ENCODE measurements around the gene CD46. TPM values are rescaled to one million over a fixed set of nuclear protein-coding genes. Genes with fewer than 3 reads are reported as not detected.
"Not testable (repeated sequence)": the region's sequence is repeated elsewhere in the genome, so short reads cannot be mapped to it uniquely, and the experiment has no call there.

Gene CD46
- polyA plus RNA-seq (ENCODE audit: insufficient read length in 10 of 10) = 100 to 1,000 TPM in 4 of 10 donors, 10 to 100 TPM in 6; 69.3 to 133 (median 89.3) TPM
- long read RNA-seq, donor 1, partial matches to known transcripts = 14 of 24 reads
- long read RNA-seq, donor 1, other reads (novel, unspliced or antisense) = 0 of 24 reads
- long read RNA-seq, donor 2, partial matches to known transcripts = 0 of 10 reads
- long read RNA-seq, donor 2, other reads (novel, unspliced or antisense) = 0 of 10 reads
- long read RNA-seq, donor 3 = 0 reads
- long read RNA-seq, donor 4, partial matches to known transcripts = 17 of 23 reads
- long read RNA-seq, donor 4, other reads (novel, unspliced or antisense) = 0 of 23 reads
- long read RNA-seq, donor 5, partial matches to known transcripts = 5 of 13 reads
- long read RNA-seq, donor 5, other reads (novel, unspliced or antisense) = 0 of 13 reads
- long read RNA-seq, donor 6, transcript CD46-204 (11 exons, 3,188 nt) = major isoform, 5 of 13 reads
- long read RNA-seq, donor 6, partial matches to known transcripts = 0 of 13 reads
- long read RNA-seq, donor 6, other reads (novel, unspliced or antisense) = 0 of 13 reads
- long read RNA-seq, donor 7, transcript CD46-208 (13 exons, 3,326 nt) = major isoform, 5 of 10 reads
- long read RNA-seq, donor 7, partial matches to known transcripts = 0 of 10 reads
- long read RNA-seq, donor 7, other reads (novel, unspliced or antisense) = 0 of 10 reads
- long read RNA-seq, donor 8, transcript CD46-207 (12 exons, 3,281 nt) = major isoform, 5 of 31 reads
- long read RNA-seq, donor 8, partial matches to known transcripts = 20 of 31 reads
- long read RNA-seq, donor 8, other reads (novel, unspliced or antisense) = 0 of 31 reads
- long read RNA-seq, donor 9, partial matches to known transcripts = 0 of 2 reads
- long read RNA-seq, donor 9, other reads (novel, unspliced or antisense) = 0 of 2 reads

GRCh38 chr1:207751790-207752455, at the start of gene CD46:
Gene CD46 (plus strand): TSS chr1:207752054. CDS start chr1:207752213, 159 bp downstream.
- peak; percentile 93 to 98 (median 95) for DNase-seq

DNA sequence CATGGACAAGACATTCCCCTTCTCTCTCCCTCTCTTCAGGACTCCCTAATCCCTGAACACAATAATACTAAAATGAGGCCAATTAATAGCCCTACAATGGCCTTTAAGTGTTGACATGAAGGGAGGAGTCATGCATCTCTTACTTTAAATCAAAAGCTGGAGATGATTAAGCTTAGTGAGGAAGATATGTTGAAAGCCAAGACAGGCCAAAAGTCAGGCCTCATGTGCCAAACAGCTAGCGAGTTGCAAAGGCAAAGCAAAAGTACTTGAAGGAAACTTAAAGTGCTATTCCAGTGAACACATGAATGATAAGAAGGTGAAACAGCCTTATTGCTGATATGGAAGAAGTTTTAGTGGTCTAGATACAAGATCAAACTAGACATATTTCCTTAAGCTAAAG, 49.5 kb upstream of the CD46 start:
- DNase-seq = peak in 1 of 3 donors; percentile 13

DNA sequence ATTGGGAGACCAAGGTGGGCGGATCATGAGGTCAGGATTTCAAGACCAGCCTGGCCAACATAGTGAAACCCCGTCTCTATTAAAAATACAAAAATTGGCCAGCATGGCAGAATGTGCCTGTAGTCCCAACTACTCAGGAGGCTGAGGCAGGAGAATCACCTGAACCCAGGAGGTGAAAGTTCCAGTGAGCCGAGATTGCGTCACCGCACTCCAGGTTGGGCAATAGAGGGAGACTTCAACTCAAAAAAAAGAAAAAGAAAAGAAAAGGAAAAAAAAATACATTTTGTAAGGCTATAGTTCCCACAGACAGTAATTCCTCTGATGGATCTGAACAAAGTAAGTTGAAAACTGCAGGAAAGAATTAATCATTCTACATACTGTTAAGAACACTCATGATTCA, 48.1 kb upstream of the CD46 start:
- DNase-seq = no peak

GRCh38 chr1:207708004-207708403, 43.9 kb upstream of the CD46 start:
- DNase-seq = not testable (repeated sequence)

DNA sequence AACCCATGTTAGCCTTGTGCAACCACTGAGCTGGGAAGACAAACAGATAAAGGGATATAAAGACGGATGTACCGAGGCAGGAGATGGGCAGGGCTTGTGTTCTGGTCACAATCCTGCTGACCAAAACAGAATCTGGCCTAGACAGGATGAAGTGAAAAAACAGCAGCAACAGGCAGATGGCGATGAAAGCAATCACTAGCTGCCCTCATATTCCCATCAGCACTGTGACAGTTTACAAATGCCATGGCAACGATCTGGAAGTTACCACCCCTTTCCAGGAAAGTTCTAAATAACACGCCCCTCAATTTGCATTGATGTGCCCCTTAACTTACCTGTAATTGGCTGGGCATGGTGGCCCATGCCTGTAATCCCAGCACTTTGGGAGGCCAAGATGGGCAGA, 40.6 kb upstream of the CD46 start:
- DNase-seq = no peak

GRCh38 chr1:207712701-207713100, 39.2 kb upstream of the CD46 start:
- DNase-seq = not testable (repeated sequence)

DNA sequence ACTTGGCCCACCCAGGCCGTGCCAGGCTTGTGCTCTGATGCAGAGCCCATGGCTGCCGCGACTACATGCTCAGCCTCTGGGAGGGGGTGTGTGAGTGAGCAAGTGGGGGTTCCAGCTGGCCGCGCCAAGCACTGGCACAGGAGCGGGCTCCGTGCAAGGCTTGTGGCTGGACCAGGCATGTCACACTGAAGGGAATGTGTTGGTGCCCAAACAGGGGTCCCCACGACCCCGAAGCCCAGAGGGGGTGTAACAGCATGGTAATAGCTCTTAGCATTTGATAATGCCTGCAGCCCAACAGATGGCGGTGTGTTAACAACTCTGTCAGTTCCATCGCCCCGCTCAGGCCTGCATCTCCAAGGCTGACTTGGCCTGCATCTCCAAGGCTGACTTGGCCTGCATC, 38.3 kb upstream of the CD46 start:
- DNase-seq = no peak

GRCh38 chr1:207719234-207719633, 32.6 kb upstream of the CD46 start:
- DNase-seq = no peak

- not testable (repeated sequence) for DNase-seq
Measured at GRCh38 chr1:207728200-207728858, 23.5 kb upstream of the CD46 start.

GRCh38 chr1:207737503-207738157, 14.2 kb upstream of the CD46 start:
- DNase-seq = not testable (repeated sequence)

GRCh38 chr1:207738158-207738659, 13.6 kb upstream of the CD46 start:
- not testable (repeated sequence) for DNase-seq

DNA sequence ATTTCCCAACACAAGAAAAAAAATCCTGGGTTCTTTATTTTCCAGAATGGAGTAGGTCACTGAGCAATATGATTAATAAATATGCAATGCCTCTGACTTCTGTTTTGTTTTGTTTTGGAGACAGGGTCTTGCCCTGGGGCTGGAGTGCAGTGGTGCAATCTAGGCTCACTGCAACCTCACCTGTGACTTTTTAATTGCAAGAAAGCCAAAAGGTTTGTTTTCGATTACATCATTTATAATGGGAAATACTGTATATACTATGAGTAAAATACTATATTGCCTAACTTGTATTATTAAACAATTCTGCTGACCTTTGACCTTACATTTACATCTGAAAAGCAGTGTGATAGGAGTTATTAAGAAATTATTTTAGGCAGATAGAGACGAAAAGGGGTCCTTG, 11.6 kb upstream of the CD46 start:
- DNase-seq = no peak

DNA sequence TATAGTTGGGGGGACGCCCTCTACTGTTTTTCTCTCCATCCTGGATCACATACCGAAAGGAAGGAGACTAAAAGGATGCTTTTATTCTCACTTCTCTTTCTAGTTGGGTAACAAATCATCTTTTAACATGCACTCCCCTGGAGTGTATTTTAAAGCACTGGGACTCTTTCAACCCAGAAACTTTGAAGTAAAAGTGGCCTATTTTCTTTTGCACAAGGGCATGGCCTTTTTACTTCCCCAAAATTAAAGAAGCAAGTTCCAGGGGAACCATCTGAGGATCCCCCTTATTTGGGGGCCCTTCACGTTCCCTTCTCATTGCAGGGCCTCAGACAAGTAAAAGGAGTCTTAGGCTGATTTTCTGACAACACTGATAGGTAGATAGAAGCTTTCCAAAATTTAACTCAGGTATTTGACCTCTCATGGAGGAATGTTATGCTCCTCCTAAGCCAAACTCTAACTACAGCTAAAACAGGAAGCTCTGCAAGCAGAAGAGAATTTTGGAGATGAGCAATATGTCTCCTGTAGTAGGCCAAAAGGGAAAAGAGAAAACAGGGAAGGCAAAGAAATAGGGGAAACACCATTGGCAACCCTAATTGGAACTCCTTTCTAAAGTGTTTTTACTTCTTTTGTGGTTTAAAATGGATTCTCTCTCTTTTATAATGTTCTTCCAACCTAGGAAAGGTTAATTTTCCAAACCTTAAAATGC, 8.9 kb upstream of the CD46 start:
- no peak for DNase-seq

DNA sequence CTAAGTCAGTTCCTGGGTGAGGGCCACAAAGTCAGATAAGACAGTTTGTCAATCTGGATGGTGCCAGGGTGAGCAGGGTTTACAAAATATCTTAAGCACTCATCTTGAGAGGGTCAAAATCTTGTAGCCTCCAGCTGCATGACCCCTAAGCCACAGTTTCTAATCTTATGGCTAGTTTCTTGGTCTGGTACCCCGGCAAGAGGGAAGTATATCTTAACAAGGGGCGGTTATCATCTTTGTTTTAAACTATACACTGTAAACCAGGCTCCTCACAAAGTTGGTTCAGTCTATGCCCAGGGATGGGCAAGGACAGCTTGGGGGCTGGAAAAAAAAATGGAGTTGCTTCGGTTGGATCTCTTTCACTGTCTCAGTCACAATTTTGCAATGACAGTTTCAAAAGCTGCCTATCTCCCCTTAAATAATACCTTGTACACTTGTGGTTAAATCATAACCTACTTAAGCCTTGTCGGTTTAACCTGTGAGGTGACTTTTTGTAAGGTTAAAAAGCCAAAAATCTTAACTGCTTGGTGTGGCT, 7.8 kb upstream of the CD46 start:
- DNase-seq = no peak

GRCh38 chr1:207745285-207745684, 6.6 kb upstream of the CD46 start:
- DNase-seq = no peak

- DNase-seq = no peak
Measured at GRCh38 chr1:207745839-207746767, 5.8 kb upstream of the CD46 start.

- DNase-seq = no peak
Measured at GRCh38 chr1:207747627-207748492, 4.0 kb upstream of the CD46 start.

All from muscle of back (tissue), 13 donors.